Stimulated activated CD4-positive, alpha-beta T cell treated with anti-CD3 and anti-CD28 coated beads, Interleukin-1b, Interleukin-23, amount 100 ng/mL, for 24 hours (primary cell): Measurements from ENCODE around the gene AOC1.

Source experiments
- DNase-seq, 4 experiments: peaks; one replicate each; pipeline ENCODE4 v3.0.0-alpha.2; 2020; ENCODE audit warnings: low read depth in 4 of 4, low spot score in 1 of 4

The AOC1 gene

DNA sequence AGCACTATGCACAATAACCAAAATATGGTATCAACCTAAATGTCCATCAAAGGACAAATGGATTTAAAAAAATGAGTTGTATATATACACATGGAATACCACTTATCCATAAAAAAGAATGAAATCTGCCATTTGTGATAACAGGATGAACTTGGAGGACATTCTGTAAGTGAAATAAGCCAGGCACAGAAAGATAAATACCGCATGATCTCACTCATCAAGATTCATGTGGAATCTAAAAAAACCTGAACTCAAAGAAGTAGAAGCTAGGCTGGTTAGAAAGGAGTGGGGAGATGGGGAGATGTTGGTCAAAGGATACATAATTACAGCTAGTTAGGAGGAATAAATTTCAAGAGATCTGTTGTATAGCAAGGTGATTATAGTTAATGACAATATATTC lies 17.3 kb upstream of the AOC1 start:
- DNase-seq, result no peak

DNA sequence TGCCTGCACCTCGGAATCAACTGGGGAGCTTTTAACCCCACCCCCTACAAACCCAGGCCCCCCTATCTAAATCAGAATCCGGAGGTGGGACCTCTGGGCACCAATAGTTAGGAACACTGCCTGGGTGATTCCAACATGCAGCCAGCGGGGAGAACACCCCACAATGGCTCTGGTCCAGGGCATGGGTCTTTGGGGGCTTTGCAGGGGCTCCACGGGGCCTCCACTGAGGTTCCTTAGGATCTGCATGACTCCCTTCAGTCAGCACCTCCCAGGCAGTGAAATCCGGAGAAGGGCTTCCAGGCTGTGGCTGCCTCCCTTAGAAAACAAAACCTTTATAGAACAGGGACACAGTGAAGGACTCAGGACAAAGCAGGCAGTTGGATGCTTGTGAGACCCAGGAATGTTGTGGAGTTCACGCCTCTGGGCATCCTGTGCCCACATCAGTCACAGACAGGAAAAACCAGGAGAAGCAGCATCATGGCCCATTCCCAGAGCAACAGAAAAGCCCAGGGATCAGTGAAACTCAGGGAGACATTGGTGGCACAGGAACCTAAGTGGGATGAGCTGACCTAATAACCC lies 16.5 kb upstream of the AOC1 start:
- DNase-seq, result no peak

DNA sequence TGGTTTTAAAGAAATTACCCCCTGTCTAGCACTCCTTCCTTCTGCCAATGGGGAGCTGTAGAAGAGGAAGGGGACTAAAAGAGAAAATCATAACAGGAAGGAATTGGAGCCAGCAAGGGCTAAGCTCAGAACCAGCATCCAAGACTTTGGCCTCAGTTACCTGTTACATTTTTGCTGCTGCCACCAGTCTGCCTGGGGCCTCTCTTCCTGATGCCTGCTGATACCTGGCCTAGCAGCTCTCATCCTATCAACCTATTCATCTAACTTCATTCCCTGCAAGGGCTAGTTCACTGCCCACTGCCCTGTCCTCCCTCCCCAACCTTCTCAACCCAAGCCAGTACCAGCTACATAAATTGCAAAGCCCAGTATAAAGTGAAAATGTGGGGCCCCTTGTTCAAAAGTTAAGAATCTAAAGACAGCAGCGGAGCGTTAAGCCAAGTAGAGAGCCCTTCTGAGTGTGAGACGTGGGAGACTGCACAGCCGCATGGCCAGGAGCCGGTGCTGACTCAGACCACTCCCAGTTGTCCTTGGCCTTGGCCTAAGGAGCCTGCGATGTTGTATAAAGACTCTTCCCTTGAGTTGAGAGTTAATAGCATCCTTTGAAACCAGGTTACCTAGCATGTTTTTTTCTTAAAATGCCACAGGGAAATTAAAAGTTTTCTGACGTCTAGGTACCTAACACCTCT lies 13.2 kb upstream of the AOC1 start:
- DNase-seq, result no peak

DNA sequence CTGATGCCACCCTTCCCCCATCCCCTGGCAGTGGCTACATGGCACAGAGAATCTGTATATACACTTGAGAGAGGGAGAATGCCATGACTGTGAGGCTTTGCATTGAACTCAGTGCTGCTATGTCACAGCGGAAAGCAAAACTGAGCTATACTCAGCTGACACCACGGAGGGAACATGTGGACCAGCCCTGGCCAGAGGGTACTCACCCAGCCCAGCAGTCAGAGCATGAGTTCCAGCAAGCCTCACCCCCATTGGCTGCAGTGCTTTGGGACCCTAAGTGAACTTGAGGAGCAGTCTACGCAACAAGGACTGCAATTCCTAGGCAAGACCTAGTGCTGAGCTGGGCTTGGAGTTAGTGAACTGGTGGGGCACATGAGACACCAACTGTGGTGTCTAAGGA lies 10.3 kb upstream of the AOC1 start:
- DNase-seq, result no peak

DNA sequence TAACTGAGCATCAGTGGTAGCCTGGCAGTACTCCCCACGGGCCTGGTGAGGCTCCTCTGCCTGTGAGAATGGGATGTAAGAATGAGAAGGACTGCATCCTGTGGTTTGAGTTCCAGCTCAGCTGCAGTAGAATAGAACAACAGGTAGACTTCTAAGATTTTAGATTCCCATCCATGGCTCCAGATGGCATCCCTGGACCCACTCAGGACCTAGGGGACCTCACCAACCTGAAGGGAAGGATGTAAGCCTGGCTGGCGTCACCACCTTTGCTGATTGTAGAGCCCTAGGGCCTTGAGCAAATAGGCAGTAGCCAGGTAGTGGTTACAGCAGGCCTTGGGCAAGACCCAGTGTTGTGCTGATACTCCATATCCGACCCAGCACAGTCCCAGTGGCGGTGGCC lies 9.6 kb upstream of the AOC1 start:
- DNase-seq, result no peak

DNA sequence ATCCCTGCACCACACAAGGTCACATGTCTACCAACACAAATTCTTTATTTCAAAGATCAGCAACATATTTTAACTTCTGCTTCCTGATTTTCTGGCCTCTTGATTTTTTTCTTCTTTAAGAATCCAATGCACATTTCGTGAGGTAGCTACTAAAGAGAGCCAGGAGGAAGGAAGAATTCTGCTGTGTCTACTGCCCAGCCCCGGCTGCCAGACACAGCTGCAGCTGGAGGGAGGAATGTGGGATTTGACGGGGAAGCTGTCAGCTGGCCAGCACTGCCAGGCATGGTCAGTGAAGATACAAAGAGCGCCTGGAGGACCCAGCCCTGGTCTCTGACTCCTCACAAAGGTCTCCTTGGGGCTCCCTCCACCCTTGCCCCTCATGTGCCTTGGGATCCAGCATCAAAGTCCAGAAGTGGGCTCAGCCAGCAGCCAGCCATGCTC lies 6.9 kb upstream of the AOC1 start:
- no peak for DNase-seq

DNA sequence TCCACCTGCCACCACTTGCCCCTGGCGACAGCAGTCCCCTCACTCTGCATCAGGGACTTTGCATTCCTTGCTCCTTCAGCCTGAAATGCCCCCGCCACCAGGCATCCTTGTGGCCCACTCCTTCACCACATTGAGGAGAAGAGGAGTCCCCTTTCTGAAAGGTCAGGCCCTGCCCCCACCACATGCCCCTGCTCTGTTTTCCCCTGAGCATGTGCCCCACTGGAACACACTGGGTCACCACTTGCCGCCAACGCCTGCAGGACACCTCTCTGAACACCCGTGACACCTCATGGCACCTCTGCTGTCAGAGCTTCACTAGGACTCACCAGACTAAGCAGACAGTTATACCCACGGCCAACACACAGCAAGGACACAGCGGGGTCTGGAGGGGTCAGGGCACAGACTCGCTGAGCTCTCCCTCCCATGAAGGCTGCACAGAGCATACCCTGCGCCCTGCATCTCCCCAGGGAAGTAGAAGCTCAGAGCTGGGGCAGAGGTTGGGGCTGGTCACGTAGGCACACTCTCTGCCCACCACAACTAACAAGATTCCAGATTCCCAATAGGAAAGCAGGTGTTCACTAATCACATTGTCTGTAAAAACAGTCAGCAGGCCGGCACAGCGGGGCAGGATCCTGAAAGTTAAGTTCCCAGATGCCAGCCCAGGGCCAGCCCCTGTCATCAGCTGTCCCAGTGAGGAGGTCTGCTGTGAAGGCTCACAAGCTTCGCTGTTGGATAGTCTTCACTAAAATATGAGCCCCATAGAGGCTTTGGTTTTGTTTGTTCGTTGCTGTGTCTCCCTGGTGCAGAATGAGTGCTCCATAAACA lies 5.8 kb upstream of the AOC1 start:
- DNase-seq, result no peak

DNA sequence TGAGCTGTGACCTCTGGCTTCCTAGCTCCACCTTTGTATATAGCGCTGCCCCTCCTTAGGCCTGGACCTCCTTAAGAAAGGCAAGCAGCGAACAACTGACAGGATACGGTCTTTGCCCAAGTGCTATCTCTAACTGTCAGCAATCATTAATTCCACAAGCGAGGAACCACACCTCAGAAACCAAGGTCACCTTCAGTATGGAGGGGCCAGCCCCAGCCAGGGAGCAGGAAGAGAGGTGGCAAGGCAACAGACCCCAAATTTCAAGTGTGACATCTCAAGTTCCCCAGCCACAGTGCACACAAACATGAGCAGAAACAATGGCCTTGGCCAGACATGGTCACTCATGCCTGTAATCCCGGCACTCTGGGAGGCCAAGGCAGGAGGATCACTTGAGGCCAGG lies 4.8 kb upstream of the AOC1 start:
- DNase-seq, result no peak

DNA sequence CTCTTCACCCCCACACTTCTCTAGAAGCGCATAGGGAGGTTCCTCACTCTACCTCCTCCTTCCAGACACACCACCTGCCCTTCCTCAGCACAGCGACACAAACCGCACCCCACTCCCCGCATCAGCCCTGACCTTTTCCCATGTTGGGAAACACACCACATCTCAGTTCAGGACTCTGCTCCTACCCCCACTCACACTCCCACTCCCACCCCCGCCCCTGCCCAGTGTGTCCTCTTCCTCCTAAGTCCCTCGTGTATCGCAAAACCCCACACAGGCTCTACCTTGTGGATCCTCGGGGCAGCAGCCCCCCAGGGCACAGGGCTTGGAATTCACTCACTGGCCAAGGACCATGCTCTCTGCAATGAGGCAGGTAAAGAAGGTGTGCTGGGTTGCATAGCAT lies 4.2 kb upstream of the AOC1 start:
- no peak for DNase-seq

DNA sequence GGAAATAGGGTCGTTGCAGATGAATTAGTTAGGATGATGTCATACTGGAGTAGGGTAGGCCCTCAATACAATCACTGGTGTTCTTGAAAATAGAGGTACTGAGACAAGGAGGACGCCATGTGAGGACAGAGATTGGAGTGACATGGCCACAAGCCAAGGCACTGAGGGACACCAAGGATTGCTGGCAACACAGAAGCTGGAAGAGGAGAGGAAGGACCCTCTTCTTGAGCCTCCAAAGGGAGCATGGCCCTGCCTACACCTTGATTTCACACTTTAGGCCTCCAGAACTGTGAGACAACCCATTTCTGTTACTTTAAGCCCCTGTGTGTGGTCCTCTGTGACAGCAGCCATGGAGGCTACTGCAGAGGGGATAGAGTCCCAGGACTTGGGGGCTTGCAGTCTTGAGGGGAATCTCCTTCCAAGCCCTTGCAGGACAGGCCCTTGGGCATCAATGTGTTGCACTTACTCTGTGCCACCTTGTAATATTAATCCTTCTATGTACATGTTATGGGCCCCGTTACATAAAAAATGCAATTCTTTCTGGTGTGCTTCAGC lies 3.7 kb upstream of the AOC1 start:
- no peak for DNase-seq

DNA sequence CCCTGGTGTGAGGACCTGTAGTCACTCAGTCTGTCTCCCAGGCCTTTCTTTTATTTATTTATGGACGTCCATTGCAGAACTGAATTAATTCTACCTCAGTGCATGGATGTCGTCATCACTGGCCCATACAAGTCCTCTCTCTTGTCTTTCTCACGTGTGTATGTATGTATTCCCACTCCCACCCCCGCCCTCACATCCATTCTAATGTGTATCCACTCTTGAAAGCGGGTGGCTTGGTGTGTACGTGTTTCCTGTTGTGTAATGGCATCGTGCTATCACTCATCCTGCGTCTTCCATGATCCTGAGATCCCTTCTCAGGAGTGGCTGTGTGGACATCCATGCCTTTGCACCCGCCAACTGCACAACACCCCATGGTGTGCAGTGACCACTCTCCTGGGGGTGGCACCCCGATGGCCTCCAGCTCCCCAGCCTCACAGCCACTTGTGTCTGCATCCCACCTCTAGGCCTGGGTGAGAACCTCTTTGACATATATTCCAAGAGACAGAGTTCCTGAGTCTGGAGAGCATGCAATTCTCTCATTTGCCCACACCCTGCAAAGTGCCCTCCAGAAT lies 3.0 kb upstream of the AOC1 start:
- DNase-seq, result no peak

DNA sequence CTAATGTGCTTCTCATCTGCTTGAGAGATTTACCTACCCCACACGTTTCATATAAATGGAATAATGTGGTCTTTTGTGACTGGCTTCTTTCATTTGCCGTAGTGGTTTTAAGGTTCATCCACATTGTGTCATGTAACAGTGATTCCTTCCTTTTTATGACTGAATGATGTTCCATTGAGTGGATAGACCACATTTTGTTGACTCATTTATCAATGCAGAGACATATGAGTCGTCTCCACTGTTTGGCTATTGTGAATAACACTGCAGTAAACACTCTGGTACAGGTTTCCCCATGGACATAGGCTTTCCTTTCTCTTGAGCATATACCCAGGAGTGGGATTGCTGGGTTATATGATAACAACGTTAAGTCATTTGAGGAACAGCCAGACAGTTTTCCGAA lies 2.0 kb upstream of the AOC1 start:
- DNase-seq, result no peak

DNA sequence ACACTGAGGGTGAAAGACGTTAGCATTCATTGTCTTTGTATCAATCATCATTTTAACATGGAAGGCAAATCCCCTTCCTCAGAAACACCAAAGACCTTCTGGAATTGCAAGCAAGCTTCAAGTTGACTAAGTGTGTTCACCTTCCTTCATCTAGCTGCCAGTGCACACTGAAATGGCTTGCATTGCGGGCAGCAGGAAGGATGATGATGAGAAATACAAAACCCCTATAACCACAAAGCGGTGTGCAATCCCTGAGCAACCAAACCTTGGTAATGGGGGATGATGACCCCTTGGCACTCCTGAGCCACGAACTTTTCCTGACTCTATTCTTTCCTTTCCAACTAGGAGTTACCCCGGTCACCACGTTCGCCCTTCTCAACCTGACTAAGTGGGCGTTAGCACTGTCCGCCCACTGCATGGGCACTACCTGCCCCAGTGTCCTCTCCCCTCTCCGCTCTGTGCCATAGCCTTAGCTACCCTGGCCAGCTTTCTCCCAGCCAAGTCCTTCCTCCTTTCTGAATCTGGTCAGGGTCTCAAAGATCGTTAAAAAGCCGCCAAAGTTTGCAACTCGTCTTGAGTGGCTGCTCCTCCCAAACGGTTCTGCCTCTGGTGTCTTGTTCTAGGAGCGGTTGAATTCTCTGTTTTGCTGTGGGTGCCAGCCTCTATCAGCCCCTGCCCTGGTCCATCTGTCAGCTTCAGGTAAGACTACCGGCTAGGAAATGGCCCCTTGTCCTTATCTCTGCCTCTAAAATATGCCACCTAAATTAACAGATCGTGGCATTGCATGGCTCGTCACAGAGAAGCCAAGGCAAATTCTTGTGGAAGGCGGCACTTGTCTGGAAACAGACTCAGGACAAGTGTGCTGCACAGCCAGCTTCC lies 586 bp upstream of the AOC1 start:
- DNase-seq, result no peak

DNA sequence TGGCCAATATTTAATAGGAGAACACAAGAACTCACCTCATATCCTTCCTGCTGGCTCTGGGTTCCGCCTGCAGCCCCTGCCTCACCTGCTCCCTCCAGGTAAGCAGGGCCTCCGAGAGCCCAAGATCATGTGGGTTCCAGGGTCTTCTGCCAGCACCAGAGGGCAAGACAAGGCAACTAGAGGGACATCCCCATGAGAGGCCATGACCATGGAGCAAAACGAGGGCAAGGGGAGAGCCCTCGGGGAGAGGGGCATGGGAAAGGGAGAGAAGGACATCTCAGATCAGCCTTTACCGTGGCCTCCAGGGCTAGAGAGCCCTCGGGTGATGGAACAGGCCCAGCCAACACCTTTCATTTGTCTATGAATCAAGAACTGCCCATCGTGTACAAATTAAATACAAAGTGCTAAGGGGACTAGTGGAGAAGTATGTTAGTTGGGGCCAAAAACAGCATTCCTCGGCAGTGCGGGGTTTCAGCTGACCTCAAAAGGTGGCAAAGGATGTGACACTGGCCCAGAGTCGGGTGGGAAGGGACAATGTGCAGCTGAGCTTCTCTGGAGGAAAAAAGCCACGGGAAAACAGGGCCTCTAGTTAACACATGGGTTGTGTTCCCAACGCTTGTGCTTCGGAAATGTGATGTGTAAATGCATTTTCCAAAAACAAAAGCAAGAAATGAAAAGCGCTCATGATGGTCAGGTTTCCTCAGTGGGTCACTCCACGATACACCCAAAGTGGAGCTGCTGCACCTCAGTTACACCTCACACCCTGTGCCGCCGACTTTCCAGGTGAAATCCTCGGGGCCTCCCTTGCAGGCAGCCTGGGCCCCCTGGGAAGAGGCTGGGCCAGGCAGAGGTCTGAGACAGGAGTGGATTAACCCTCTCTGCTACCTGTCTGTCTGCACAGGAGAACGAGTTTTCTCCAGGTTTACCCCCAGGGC lies 2.0 kb downstream of the AOC1 start:
- no peak for DNase-seq

DNA sequence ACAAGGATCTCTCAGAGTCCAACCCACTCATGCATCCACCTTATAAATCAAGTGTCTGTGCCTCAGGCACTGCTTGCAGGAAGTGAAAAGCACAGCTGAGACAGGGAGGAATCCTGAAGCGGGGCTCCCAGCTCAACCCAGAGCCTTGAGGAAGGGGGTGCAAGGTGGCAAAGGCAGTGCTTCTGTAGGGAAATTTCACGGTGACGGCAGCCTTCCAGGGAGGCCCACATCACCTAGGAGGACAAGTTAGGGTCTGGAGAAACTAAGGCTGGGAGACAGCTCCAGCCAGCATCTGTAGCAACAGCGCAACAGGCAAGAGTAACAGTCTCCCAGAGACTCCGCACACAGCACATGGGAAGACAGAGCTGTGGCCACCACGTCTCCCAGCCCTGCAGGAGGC lies 2.7 kb downstream of the AOC1 start:
- no peak for DNase-seq

DNA sequence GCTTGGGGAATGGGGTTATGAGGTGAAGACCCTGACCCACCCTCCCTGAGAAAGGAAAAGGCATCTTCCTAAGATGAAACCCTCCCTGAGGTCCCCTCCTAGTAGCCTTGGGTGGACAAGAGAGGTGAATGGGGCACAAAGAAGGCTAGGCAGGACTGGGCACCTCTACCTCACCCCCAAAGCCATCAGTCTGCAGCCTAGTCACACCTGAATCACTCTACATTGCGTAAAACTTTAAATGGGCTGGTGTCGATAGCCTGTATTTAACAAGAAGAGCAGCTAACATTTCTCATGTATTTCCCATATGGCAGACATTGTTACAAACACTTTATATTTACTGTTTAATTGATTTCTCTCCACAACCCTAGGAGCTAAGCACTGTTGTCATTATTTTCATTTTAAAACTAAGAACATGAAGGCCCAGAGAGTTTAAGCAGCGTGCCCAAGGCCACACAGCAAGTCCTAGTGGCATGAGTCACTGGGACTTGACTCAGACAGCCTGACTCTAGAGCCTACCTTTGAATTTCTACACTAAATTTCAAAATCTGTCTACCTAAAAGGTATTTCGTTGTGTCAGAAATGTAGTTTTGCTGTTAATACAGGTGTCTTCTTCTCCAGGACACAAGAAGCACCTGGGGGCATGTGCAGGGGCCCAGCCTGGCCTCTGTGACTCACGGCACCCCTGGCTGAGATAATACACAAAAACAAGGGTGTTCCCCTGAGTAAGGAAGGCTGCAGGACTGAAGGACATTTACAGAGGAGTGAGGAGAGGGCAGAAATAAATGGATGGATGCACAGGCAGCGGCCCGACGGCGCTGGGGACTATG lies 3.4 kb downstream of the AOC1 start:
- DNase-seq, result no peak

DNA sequence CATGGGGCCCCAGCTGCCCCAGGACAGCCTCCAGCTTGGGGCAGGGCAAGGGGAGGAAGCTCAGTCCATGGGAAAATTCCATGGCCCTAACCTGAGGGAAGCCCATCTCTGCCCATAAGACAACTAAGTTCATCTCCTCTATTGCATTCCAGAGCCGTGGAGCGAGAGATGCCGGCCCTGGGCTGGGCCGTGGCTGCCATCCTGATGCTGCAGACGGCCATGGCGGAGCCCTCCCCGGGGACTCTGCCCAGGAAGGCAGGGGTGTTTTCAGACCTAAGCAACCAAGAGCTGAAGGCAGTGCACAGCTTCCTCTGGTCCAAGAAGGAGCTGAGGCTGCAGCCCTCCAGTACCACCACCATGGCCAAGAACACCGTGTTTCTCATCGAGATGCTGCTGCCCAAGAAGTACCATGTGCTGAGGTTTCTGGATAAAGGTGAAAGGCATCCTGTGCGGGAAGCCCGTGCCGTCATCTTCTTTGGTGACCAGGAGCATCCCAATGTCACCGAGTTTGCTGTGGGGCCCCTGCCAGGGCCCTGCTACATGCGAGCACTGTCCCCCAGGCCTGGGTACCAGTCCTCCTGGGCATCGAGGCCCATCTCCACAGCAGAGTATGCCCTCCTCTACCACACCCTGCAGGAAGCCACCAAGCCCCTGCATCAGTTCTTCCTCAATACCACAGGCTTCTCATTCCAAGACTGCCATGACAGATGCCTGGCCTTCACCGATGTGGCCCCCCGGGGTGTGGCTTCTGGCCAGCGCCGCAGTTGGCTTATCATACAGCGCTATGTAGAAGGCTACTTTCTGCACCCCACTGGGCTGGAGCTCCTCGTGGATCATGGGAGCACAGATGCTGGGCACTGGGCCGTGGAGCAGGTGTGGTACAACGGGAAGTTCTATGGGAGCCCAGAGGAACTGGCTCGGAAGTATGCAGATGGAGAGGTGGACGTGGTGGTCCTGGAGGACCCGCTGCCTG lies 4.3 kb downstream of the AOC1 start:
- DNase-seq, result no peak
